PFSK-1 (cell line): ENCODE measurements around the gene LAMA3.

Experiments
- POLR2AphosphoS5 ChIP-seq: IDR thresholded peaks from 2 replicates; pipeline ENCODE4 v1.6.1; 2012; ENCODE audit warnings: low read depth, mild to moderate bottlenecking, control low read depth, low read length, moderate library complexity
- TAF1 ChIP-seq: IDR thresholded peaks from 2 replicates; pipeline ENCODE4 v1.6.1; 2012; ENCODE audit warnings: low read length, control low read depth, borderline replicate concordance; ENCODE audit not compliant: insufficient read depth

- no peak for TF ChIP-seq TAF1
- TF ChIP-seq POLR2AphosphoS5 = no peak
Observed at GRCh38 chr18:23662309-23663263, 26.7 kb upstream of the LAMA3 start, which contains the start of gene ANKRD29.
